ENCODE data around the gene APC2.

APC2 gene

DNA sequence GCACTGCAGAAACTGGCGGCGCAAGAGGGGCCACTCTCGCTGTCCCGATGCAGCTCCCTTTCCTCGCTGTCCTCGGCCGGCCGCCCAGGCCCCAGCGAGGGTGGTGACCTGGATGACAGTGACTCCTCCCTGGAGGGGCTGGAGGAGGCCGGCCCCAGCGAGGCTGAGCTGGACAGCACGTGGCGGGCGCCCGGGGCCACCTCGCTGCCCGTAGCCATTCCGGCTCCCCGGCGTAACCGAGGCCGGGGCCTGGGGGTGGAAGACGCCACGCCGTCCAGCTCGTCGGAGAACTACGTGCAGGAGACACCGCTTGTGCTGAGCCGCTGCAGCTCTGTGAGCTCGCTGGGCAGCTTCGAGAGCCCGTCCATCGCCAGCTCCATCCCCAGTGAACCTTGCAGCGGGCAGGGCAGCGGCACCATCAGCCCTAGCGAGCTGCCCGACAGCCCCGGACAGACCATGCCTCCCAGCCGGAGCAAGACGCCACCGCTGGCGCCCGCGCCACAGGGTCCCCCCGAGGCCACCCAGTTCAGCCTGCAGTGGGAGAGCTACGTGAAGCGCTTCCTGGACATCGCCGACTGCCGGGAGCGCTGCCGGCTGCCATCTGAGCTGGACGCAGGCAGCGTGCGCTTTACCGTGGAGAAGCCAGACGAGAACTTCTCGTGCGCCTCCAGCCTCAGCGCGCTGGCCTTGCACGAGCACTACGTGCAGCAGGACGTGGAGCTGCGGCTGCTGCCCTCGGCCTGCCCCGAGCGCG, 16.7 kb downstream of the APC2 start:
- H3K4me2 ChIP-seq (ENCODE audit: low read length): peak overlapping the region; percentile 25

DNA sequence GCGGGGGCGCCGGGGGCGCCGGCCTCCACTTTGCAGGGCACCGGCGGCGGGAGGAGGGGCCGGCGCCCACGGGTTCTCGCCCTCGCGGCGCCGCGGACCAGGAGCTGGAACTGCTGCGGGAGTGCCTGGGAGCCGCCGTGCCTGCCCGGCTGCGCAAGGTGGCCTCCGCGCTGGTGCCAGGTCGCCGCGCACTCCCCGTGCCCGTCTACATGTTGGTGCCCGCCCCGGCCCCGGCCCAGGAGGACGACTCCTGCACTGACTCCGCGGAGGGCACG, 17.2 kb downstream of the APC2 start:
- Histone ChIP-seq H3K79me2 (ENCODE audit: control insufficient read depth, insufficient read depth, low read length, poor library complexity) (no peaks in the 10 kb centered on the region), H3K27me3 (ENCODE audit: insufficient read depth, low read length) (peaks cover 73% of the 10 kb centered on the region), H3K9ac (ENCODE audit: low read length) (no peak overlapping the region), H2BK120ac (ENCODE audit: insufficient read depth, low read length, poor library complexity) (no peak overlapping the region), H4K91ac (ENCODE audit: low read depth, low read length) (no peak overlapping the region), H3K27ac (ENCODE audit: low read depth, low read length) (no peak overlapping the region), H3K4ac (ENCODE audit: low read depth, low read length) (no peak overlapping the region), H2AFZ (ENCODE audit: insufficient read depth, low read length, poor library complexity) (no peak overlapping the region), H4K12ac (ENCODE audit: low read depth, low read length) (no peak overlapping the region), H3K23ac (ENCODE audit: low read length) (no peak overlapping the region), H2BK5ac (ENCODE audit: low read depth, low read length, poor library complexity) (no peak overlapping the region), H3K4me3 (ENCODE audit: low read depth, low read length) (no peak overlapping the region), H4K8ac (ENCODE audit: low read depth, low read length) (no peak overlapping the region), H3K14ac (ENCODE audit: low read length) (no peak overlapping the region), H2BK12ac (ENCODE audit: low read length) (no peak overlapping the region), H3K4me2 (ENCODE audit: low read length) (no peak overlapping the region), H2AK5ac (ENCODE audit: low read length) (no peak overlapping the region), H3K36me3 (ENCODE audit: control insufficient read depth in 1 of 2, insufficient read depth in 2 of 2, low read length in 2 of 2) (no peaks in the 10 kb centered on the region), H3K4me1 (ENCODE audit: control insufficient read depth in 1 of 2, insufficient read depth in 2 of 2, low read length in 2 of 2) (peaks cover 5 to 19% of the 10 kb centered on the region in 2 experiments), H3K9me3 (ENCODE audit: insufficient read depth, low read depth, low read length) (peaks cover 30% of the 10 kb centered on the region), H3K79me1 (ENCODE audit: low read length) (no peaks in the 10 kb centered on the region), H3K18ac (ENCODE audit: low read length) (no peak overlapping the region)
- no CpG with 5 or more reads among the region's 36 CpGs for WGBS (ENCODE audit: extremely low coverage, insufficient coverage, insufficient read length)
- no peak for DNase-seq

More for the DNA sequence above, 16.7 kb downstream of the APC2 start:
- Histone ChIP-seq H3K79me1 (ENCODE audit: low read length) (no peaks in the 10 kb centered on the region), H3K14ac (ENCODE audit: low read length) (no peak overlapping the region), H2AFZ (ENCODE audit: insufficient read depth, low read length, poor library complexity) (no peak overlapping the region), H3K27me3 (ENCODE audit: insufficient read depth, low read length) (peaks cover 68% of the 10 kb centered on the region), H2BK5ac (ENCODE audit: low read depth, low read length, poor library complexity) (no peak overlapping the region), H3K18ac (ENCODE audit: low read length) (no peak overlapping the region), H3K9me3 (ENCODE audit: insufficient read depth, low read depth, low read length) (peaks cover 30% of the 10 kb centered on the region), H4K12ac (ENCODE audit: low read depth, low read length) (no peak overlapping the region), H3K23ac (ENCODE audit: low read length) (no peak overlapping the region), H2BK12ac (ENCODE audit: low read length) (no peak overlapping the region), H3K9ac (ENCODE audit: low read length) (no peak overlapping the region), H3K79me2 (ENCODE audit: control insufficient read depth, insufficient read depth, low read length, poor library complexity) (no peaks in the 10 kb centered on the region), H4K91ac (ENCODE audit: low read depth, low read length) (no peak overlapping the region), H3K36me3 (ENCODE audit: control insufficient read depth in 1 of 2, insufficient read depth in 2 of 2, low read length in 2 of 2) (no peaks in the 10 kb centered on the region), H4K8ac (ENCODE audit: low read depth, low read length) (no peak overlapping the region), H3K4me3 (ENCODE audit: low read depth, low read length) (no peak overlapping the region), H3K27ac (ENCODE audit: low read depth, low read length) (no peak overlapping the region), H3K4ac (ENCODE audit: low read depth, low read length) (no peak overlapping the region), H2AK5ac (ENCODE audit: low read length) (no peak overlapping the region), H2BK120ac (ENCODE audit: insufficient read depth, low read length, poor library complexity) (no peak overlapping the region), H3K4me1 (ENCODE audit: control insufficient read depth in 1 of 2, insufficient read depth in 2 of 2, low read length in 2 of 2) (peaks cover 5 to 19% of the 10 kb centered on the region in 2 experiments)
- no peak for DNase-seq
- no CpG with 5 or more reads among the region's 70 CpGs for WGBS (ENCODE audit: extremely low coverage, insufficient coverage, insufficient read length)

DNA sequence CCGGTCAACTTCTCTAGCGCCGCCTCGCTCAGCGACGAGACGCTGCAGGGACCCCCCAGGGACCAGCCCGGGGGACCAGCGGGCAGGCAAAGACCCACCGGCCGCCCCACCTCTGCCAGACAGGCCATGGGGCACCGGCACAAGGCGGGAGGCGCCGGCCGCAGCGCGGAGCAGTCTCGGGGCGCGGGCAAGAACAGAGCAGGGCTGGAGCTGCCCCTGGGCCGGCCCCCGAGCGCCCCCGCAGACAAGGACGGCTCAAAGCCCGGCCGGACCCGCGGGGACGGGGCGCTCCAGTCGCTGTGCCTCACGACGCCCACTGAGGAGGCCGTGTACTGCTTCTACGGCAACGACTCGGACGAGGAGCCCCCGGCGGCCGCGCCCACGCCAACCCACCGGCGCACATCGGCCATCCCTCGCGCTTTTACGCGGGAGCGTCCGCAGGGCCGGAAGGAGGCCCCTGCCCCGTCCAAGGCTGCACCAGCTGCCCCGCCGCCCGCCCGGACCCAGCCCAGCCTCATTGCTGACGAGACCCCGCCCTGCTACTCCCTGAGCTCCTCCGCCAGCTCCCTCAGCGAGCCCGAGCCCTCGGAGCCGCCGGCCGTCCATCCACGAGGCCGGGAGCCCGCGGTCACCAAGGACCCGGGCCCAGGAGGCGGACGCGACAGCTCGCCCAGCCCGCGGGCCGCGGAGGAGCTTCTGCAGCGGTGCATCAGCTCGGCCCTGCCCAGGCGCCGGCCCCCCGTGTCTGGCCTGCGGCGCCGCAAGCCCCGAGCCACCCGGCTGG, 17.8 kb downstream of the APC2 start:
- Histone ChIP-seq H3K9ac (ENCODE audit: low read length) (no peak overlapping the region), H3K27me3 (ENCODE audit: insufficient read depth, low read length) (peaks cover 74% of the 10 kb centered on the region), H3K27ac (ENCODE audit: low read depth, low read length) (no peak overlapping the region), H3K36me3 (ENCODE audit: control insufficient read depth in 1 of 2, insufficient read depth in 2 of 2, low read length in 2 of 2) (no peaks in the 10 kb centered on the region), H4K8ac (ENCODE audit: low read depth, low read length) (no peak overlapping the region), H3K23ac (ENCODE audit: low read length) (no peak overlapping the region), H3K79me2 (ENCODE audit: control insufficient read depth, insufficient read depth, low read length, poor library complexity) (no peaks in the 10 kb centered on the region), H3K79me1 (ENCODE audit: low read length) (no peaks in the 10 kb centered on the region), H3K9me3 (ENCODE audit: insufficient read depth, low read depth, low read length) (peaks cover 30% of the 10 kb centered on the region), H3K18ac (ENCODE audit: low read length) (no peak overlapping the region), H2AFZ (ENCODE audit: insufficient read depth, low read length, poor library complexity) (no peak overlapping the region), H4K12ac (ENCODE audit: low read depth, low read length) (no peak overlapping the region), H3K4me1 (ENCODE audit: control insufficient read depth in 1 of 2, insufficient read depth in 2 of 2, low read length in 2 of 2) (peaks cover 5 to 19% of the 10 kb centered on the region in 2 experiments), H2AK5ac (ENCODE audit: low read length) (no peak overlapping the region), H3K4me3 (ENCODE audit: low read depth, low read length) (no peak overlapping the region), H4K91ac (ENCODE audit: low read depth, low read length) (no peak overlapping the region), H3K4me2 (ENCODE audit: low read length) (no peak overlapping the region), H2BK12ac (ENCODE audit: low read length) (no peak overlapping the region), H3K14ac (ENCODE audit: low read length) (no peak overlapping the region), H2BK5ac (ENCODE audit: low read depth, low read length, poor library complexity) (no peak overlapping the region), H2BK120ac (ENCODE audit: insufficient read depth, low read length, poor library complexity) (no peak overlapping the region), H3K4ac (ENCODE audit: low read depth, low read length) (no peak overlapping the region)
- no peak for DNase-seq
- no CpG with 5 or more reads among the region's 92 CpGs for WGBS (ENCODE audit: extremely low coverage, insufficient coverage, insufficient read length)

DNA sequence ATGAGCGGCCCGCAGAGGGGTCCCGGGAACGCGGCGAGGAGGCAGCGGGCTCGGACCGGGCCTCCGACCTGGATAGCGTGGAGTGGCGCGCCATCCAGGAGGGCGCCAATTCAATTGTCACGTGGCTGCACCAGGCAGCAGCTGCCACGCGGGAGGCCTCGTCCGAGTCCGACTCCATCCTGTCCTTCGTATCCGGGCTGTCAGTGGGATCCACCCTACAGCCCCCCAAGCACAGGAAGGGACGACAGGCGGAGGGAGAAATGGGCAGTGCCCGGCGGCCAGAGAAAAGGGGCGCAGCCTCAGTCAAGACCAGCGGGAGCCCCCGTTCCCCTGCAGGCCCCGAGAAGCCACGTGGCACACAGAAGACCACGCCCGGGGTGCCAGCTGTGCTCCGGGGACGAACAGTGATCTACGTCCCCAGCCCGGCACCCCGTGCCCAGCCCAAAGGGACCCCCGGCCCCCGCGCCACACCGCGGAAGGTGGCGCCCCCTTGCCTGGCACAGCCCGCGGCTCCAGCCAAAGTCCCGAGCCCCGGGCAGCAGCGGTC, 18.4 kb downstream of the APC2 start:
- H3K79me1 ChIP-seq (ENCODE audit: low read length): no peaks in the 10 kb centered on the region
- H3K27me3 ChIP-seq (ENCODE audit: insufficient read depth, low read length): peaks cover 74% of the 10 kb centered on the region
- H3K14ac ChIP-seq (ENCODE audit: low read length): no peak overlapping the region
- H3K23ac ChIP-seq (ENCODE audit: low read length): no peak overlapping the region
- H2BK5ac ChIP-seq (ENCODE audit: low read depth, low read length, poor library complexity): no peak overlapping the region
- H3K4ac ChIP-seq (ENCODE audit: low read depth, low read length): no peak overlapping the region
- no peak overlapping the region for H2AFZ ChIP-seq (ENCODE audit: insufficient read depth, low read length, poor library complexity)
- H3K36me3 ChIP-seq (ENCODE audit: control insufficient read depth in 1 of 2, insufficient read depth in 2 of 2, low read length in 2 of 2): no peaks in the 10 kb centered on the region
- H3K4me3 ChIP-seq (ENCODE audit: low read depth, low read length): no peak overlapping the region
- H4K91ac ChIP-seq (ENCODE audit: low read depth, low read length): no peak overlapping the region
- H2BK120ac ChIP-seq (ENCODE audit: insufficient read depth, low read length, poor library complexity): no peak overlapping the region
- DNase-seq: no peak
- H3K4me2 ChIP-seq (ENCODE audit: low read length): no peak overlapping the region
- no peak overlapping the region for H3K27ac ChIP-seq (ENCODE audit: low read depth, low read length)
- no CpG with 5 or more reads among the region's 49 CpGs for WGBS (ENCODE audit: extremely low coverage, insufficient coverage, insufficient read length)
- H3K9ac ChIP-seq (ENCODE audit: low read length): no peak overlapping the region
- no peak overlapping the region for H3K18ac ChIP-seq (ENCODE audit: low read length)
- H3K9me3 ChIP-seq (ENCODE audit: insufficient read depth, low read depth, low read length): peaks cover 30% of the 10 kb centered on the region
- H3K79me2 ChIP-seq (ENCODE audit: control insufficient read depth, insufficient read depth, low read length, poor library complexity): no peaks in the 10 kb centered on the region
- H2BK12ac ChIP-seq (ENCODE audit: low read length): no peak overlapping the region
- H2AK5ac ChIP-seq (ENCODE audit: low read length): no peak overlapping the region
- no peak overlapping the region for H4K12ac ChIP-seq (ENCODE audit: low read depth, low read length)
- no peak overlapping the region for H4K8ac ChIP-seq (ENCODE audit: low read depth, low read length)
- H3K4me1 ChIP-seq (ENCODE audit: control insufficient read depth in 1 of 2, insufficient read depth in 2 of 2, low read length in 2 of 2): peaks cover 5 to 19% of the 10 kb centered on the region in 2 experiments

Measured in trophoblast cell (in vitro differentiated cells and primary cell).